GM12864 (cell line): ENCODE measurements around the gene DAGLA.

ENCODE experiments used
- DNase-seq: peaks from one replicate; pipeline ENCODE4 v3.0.0-alpha.2; 2011; ENCODE audit warnings: low read depth
- H3K4me3 ChIP-seq: 2 replicates; pipeline ENCODE4 v1.5.1; 2011; ENCODE audit warnings: mild to moderate bottlenecking, low read depth, low read length, control low read depth
- TF ChIP-seq, protein P1 (sequence below): IDR thresholded peaks from 2 replicates; pipeline ENCODE4 v1.5.1; 2011; ENCODE audit warnings: low read depth, mild to moderate bottlenecking, moderate library complexity, low read length, control low read depth, inconsistent platforms; ENCODE audit errors: missing control alignments

DAGLA gene

GRCh38 chr11:61750631-61751273 is 70.6 kb downstream of the DAGLA start:
- no peak for DNase-seq
- TF ChIP-seq, protein P1, sequence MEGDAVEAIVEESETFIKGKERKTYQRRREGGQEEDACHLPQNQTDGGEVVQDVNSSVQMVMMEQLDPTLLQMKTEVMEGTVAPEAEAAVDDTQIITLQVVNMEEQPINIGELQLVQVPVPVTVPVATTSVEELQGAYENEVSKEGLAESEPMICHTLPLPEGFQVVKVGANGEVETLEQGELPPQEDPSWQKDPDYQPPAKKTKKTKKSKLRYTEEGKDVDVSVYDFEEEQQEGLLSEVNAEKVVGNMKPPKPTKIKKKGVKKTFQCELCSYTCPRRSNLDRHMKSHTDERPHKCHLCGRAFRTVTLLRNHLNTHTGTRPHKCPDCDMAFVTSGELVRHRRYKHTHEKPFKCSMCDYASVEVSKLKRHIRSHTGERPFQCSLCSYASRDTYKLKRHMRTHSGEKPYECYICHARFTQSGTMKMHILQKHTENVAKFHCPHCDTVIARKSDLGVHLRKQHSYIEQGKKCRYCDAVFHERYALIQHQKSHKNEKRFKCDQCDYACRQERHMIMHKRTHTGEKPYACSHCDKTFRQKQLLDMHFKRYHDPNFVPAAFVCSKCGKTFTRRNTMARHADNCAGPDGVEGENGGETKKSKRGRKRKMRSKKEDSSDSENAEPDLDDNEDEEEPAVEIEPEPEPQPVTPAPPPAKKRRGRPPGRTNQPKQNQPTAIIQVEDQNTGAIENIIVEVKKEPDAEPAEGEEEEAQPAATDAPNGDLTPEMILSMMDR = no peak
- H3K4me3 ChIP-seq = no peak overlapping the region

DNA sequence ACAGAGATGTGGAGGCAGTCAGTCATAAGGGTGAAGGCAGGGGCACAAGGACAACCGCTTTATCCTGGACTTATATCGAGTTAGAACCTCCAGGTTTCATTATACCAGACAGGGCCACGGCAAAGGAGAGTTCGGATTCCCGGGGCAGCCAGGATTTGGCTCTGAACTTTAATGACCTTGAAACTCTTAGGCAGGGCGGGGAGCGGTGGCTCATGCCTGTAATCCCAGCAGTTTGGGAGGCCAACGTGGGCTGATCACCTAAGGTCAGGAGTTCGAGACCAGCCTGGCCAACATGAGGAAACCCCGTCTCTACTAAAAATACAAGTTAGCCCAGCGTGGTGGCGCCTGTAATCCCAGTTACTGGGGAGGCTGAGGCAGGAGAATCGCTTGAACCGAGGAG is 71.2 kb downstream of the DAGLA start:
- TF ChIP-seq, protein P1 = no peak
- DNase-seq = no peak
- no peak overlapping the region for H3K4me3 ChIP-seq

DNA sequence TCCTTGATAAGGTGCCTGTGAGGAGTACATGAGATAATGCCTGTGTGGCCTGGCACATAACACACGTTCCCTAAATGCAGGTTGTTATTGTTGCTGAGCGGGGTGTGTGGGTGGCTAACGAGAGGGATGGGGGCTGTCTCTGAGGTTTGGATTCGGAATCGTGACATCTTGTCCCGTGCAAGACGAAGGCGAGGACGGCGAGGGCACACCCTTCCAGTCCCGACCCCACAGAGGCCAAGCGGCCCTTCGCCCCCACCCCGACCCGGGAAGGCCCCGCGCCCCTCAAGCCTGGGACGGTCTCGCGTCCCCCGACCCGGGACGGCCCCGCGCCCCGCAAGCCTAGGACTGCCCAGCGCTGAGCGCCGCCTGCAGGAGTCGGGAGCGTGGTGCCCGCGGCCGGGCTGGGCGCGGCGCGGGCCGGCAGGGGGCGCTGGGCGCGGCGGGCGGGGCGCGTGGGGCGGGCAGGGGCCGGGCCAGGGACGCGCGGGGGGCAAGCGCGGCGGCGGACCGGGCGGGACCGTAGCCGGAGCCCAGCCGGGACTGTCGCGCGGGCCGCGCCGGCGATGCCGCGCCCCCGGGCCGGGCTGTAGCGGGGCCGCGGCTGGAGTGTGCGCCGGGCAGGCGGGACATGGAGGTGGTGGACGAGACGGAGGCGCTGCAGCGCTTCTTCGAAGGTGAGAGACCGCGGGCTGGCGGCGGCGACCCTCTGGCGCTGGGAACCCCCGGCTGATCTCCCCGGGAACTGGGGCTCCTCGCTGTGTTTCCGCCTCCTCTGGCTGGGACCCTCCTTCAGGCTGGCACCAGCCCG is 72.1 kb downstream of the DAGLA start, which contains the start of gene MYRF:
MYRF (plus strand) TSS at position 520 of the 808 bp plus-strand sequence; CDS start at position 629, 109 bp downstream.
- H3K4me3 ChIP-seq = no peak within 1 kb of the TSS; the same call in 1 of the 2 replicates
- DNase-seq = no peak
- TF ChIP-seq, protein P1 = peak; percentile 56

DNA sequence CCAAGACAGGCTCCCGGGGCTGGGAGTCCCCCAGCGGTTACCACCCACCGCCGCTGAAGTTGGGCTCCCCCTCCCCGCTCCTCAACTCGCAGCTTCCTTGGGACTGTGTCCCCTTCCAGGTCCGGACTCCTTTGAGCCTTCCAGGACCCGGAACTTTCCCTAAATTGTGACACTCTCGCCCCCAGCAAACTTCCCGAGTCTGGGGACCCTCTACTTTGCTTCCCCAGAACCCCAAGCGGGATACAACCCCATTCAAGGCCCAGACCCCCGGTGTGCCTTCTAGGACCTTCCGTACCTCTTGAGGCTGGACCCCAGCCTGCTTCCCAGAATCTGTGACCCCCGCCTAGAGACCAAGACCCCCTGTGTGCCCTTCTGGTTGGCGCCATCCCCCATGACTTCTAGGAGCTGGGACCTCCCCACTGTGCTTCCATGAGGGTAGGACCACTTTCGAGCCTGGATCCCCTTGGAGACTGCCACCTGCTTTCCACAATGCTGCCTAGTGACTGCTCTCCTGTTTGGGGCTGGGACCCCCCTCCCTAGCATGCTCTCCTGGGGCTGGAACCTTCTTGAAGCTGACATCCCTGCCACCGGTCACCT is 72.8 kb downstream of the DAGLA start:
- H3K4me3 ChIP-seq = no peak overlapping the region
- TF ChIP-seq, protein P1 = no peak
- no peak for DNase-seq

DNA sequence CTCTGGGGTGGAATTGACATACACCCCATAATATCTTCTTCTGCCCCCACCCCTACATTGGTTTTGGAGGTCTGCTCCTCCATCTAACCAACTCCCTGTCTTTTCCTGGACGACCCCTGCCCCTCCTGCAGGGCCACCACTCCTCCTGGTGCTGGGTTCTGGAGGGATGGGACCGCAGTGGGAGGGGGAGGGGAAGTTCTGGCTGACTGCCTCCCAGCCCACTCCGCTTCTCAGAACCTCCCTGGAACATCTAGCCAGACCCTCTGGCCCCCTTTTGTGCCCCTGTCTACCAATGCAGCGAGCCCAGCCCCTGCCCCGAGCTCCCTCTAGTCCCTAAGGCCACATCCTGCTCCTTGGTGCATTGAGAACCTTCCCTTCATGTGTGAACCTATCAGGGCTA is 73.5 kb downstream of the DAGLA start:
- H3K4me3 ChIP-seq = no peak overlapping the region
- DNase-seq = no peak
- TF ChIP-seq, protein P1 = no peak

- no peak overlapping the region for H3K4me3 ChIP-seq
- DNase-seq = no peak
- TF ChIP-seq, protein P1 = no peak
These were observed 74.6 kb downstream of the DAGLA start for GRCh38 chr11:61754534-61755482.
